H1 (cell line): ENCODE data around the gene HOTAIR.

Source experiments
- BRCA1 ChIP-seq: IDR thresholded peaks from 2 replicates; pipeline ENCODE4 v1.6.1; 2012; ENCODE audit warnings: low read depth, low read length, improper control_type of control experiment
- CBX8 ChIP-seq: fragments of 300-800, 300-1000 bp; sonication (generic); IDR thresholded peaks from 2 replicates; pipeline ENCODE4 v1.7.1; 2016; ENCODE audit warnings: low read depth, low read length, borderline replicate concordance
- CREB1 ChIP-seq: IDR thresholded peaks from 2 replicates; pipeline ENCODE4 v1.6.1; 2012; ENCODE audit warnings: inconsistent platforms
- CTCF ChIP-seq, 3 experiments: IDR thresholded peaks; 1 replicate in 2 of 3; 2 replicates in 1 of 3; pipeline versions ENCODE4 v1.5.1 to v1.6.1; 2011; ENCODE audit warnings: low read length in 3 of 3, mild to moderate bottlenecking in 3 of 3, inconsistent platforms in 2 of 3, low read depth in 1 of 3, moderate library complexity in 1 of 3; ENCODE audit not compliant: insufficient read depth in 1 of 3; ENCODE audit errors: control extremely low read depth in 1 of 3
- EZH2 ChIP-seq: fragments of 200-600 bp; sonication (generic); IDR thresholded peaks from 2 replicates; pipeline ENCODE4 v1.7.1; 2012; ENCODE audit warnings: low read depth, mild to moderate bottlenecking, moderate library complexity, low read length, inconsistent platforms; ENCODE audit not compliant: severe bottlenecking
- MAX ChIP-seq: IDR thresholded peaks from 2 replicates; pipeline ENCODE4 v1.6.1; 2012; ENCODE audit warnings: inconsistent platforms
- POLR2A ChIP-seq, 2 experiments: IDR thresholded peaks; 1 replicate in 1 of 2; 2 replicates in 1 of 2; pipeline ENCODE4 v1.6.1; 2011; ENCODE audit warnings: low read depth in 2 of 2, low read length in 2 of 2, mild to moderate bottlenecking in 2 of 2; ENCODE audit errors: control extremely low read depth in 1 of 2
- POLR2AphosphoS5 ChIP-seq: IDR thresholded peaks from 2 replicates; pipeline ENCODE4 v1.6.1; 2011; ENCODE audit warnings: low read depth, low read length
- RAD21 ChIP-seq, 2 experiments: IDR thresholded peaks in 1 of 2; conservative IDR thresholded peaks in 1 of 2; 2 replicates each; pipeline ENCODE4 v1.6.1; 2011; ENCODE audit warnings: low read depth in 2 of 2, low read length in 2 of 2, improper control_type of control experiment in 1 of 2, inconsistent platforms in 1 of 2, mild to moderate bottlenecking in 1 of 2, moderate library complexity in 1 of 2
- RBBP5 ChIP-seq: IDR thresholded peaks from 2 replicates; pipeline ENCODE4 v1.7.1; 2012; ENCODE audit warnings: low read depth, mild to moderate bottlenecking, inconsistent platforms, low read length, moderate library complexity, borderline replicate concordance
- RFX5 ChIP-seq: IDR thresholded peaks from 2 replicates; pipeline ENCODE4 v1.6.1; 2011; ENCODE audit warnings: low read depth, low read length, improper control_type of control experiment, borderline replicate concordance
- SRF ChIP-seq: IDR thresholded peaks from 2 replicates; pipeline ENCODE4 v1.6.1; 2011; ENCODE audit warnings: mild to moderate bottlenecking, low read depth, low read length, moderate library complexity
- TEAD4 ChIP-seq: IDR thresholded peaks from 2 replicates; pipeline ENCODE4 v1.6.1; 2012; ENCODE audit warnings: low read depth, low read length, inconsistent platforms, mixed read lengths
- ZNF274 ChIP-seq: IDR thresholded peaks from 2 replicates; pipeline ENCODE4 v1.7.0; 2012; ENCODE audit warnings: low read length, borderline replicate concordance; ENCODE audit errors: extremely low read depth

DNA sequence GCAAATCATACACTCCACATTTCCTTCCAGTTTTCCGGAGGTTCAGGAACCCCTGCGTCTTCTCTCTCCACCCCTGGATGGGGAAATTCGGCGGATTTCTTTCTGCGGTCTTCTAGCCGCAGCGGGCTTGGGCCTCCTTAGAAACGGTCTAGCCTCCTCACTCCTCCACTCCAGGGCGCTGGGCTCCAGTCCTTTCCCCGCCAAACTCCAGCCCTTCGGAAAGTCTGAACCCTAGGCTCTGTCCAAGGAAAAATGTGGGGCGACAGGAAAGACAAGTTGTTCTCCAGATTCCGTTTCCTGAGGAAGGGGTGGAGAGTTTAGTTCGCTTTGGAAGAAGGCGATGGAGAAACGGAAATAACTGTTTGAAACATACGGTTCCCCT, 8.8 kb upstream of the HOTAIR start:
- TF ChIP-seq CBX8: no peak; the same call in 1 of the 2 replicates
- TF ChIP-seq CTCF (IDR thresholded peaks at IDR 0.05; ENCODE audit: control extremely low read depth in 1 of 3, insufficient read depth in 1 of 3, low read depth in 1 of 3, low read length in 3 of 3): no peak
- TF ChIP-seq RAD21 (IDR thresholded peaks at IDR 0.05 in 1 of 2, conservative IDR thresholded peaks at IDR 0.05 in 1 of 2; ENCODE audit: low read depth in 2 of 2, low read length in 2 of 2): no peak
- TF ChIP-seq BRCA1: no peak
- TF ChIP-seq POLR2AphosphoS5: no peak
- TF ChIP-seq SRF: no peak
- TF ChIP-seq MAX: no peak
- no peak for TF ChIP-seq TEAD4
- TF ChIP-seq EZH2: peak; percentile 90
- no peak for TF ChIP-seq POLR2A (IDR thresholded peaks at IDR 0.05; ENCODE audit: control extremely low read depth in 1 of 2, low read depth in 2 of 2, low read length in 2 of 2)
- no peak for TF ChIP-seq RFX5
- no peak for TF ChIP-seq RBBP5
- no peak for TF ChIP-seq ZNF274
- no peak for TF ChIP-seq CREB1
